ENCODE results near the gene SLC35B1.

Gene SLC35B1, protein sequence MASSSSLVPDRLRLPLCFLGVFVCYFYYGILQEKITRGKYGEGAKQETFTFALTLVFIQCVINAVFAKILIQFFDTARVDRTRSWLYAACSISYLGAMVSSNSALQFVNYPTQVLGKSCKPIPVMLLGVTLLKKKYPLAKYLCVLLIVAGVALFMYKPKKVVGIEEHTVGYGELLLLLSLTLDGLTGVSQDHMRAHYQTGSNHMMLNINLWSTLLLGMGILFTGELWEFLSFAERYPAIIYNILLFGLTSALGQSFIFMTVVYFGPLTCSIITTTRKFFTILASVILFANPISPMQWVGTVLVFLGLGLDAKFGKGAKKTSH

DNA sequence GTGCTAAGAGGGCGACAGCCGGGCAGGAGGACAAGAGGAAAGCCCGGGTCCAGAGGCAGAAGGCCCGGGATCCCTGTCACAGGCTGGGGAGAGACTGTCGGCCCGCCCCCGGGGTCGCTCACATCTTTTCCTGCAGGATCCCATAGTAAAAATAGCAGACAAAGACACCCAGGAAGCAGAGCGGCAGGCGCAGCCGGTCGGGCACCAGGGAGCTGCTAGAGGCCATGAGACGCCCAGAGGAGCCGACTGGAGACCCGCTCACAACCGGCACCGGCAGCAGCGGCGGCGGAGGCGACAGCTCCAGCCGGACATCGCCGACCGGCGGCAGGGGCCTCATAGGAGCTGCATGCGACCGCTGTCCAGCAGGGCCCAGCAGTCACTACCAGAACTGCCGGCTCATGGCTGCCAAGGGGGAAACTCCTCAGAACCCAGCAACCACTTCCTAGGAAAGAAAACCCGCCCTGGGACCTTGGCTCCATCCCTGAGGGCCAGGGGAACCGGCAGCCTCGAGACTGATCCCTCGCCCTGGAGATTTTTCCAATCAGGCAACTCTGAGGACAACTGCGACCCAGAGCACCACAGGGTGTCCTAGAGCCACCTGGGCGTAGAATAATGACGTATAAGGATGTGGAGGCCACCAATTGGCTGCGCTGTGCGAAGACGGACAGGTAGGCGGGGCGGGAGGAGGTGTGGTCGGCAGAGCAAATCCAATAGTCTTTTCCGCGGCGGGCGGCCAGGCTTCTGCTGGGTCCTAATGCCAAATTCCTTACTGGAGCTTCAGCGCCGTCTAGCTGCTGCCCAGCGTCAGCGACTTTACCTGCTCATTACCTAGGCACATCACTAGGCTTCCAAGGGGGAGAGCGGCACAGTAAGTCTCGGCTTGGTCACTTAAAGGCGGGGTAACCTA is at the start of gene SLC35B1:
TSS of gene SLC35B1 (minus strand) at position 357 of the 907 bp plus-strand sequence. CDS start at position 226, 131 bp downstream.
- H3K27me3 ChIP-seq: no peaks in the 10 kb centered on the region
- peak within 1 kb of the TSS; percentile 92 to 99 (median 96) for H3K9ac ChIP-seq
- peak within 1 kb of the TSS; percentile 82 to 96 (median 93) for H3K4me2 ChIP-seq
- H3K9me3 ChIP-seq (replicated peaks in 1 of 11): no peaks in the 10 kb centered on the region
- TF ChIP-seq Cebpa-rat (IDR thresholded peaks at IDR 0.05): no peak
- peak within 1 kb of the TSS; percentile 90 to 99 (median 97) for H3K27ac ChIP-seq
- H3K36me3 ChIP-seq: peaks cover 38 to 81% (median 70%) of the 10 kb centered on the region in 11 experiments
- peaks cover 59 to 89% (median 84%) of the 10 kb centered on the region in 10 experiments for H3K4me1 ChIP-seq
- H4K20me1 ChIP-seq: peaks cover 0 to 7% (median 0%) of the 10 kb centered on the region in 11 experiments; a peak in 2 of 22 replicates
- peak within 1 kb of the TSS; percentile 84 to 98 (median 94) for H3K4me3 ChIP-seq

DNA sequence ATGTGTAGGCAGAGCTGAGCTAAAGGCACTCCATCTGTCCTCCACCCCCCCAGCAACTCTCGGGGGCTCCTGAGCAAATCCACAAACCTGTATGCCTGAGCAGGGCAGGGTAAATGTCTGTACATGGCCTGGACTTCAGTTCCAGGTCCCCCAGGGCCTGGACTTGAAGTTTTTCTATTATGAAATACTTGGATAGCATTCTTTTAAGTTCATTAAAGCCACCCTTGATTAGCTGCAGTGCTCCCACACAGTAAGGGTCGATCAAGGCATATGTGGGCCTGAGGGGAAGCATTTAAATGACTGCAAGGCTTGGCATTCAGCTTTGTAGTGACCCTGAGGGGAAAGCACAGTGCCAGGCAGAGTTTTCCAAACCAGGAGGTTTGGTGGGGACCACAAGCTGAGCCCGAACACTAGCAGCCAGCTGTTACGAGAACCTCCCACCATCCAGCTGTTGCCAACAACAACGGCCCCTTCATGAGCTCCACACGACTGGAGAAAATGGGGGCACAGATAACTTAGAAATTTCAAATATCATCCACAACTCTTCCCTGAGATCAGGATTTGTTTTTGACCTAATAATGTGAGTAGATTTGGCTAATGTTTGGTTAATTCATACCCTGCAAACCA is 49.5 kb upstream of the SLC35B1 start:
- H3K4me1 ChIP-seq: peaks cover 45 to 100% (median 94%) of the 10 kb centered on the region in 10 experiments
- H3K27ac ChIP-seq: peak overlapping the region in 9 of 11 experiments; percentile 25 to 95 (median 92); a peak in 14 of 22 replicates
- H3K27me3 ChIP-seq: no peaks in the 10 kb centered on the region
- TF ChIP-seq Cebpa-rat (IDR thresholded peaks at IDR 0.05): no peak
- no peak overlapping the region for H3K4me3 ChIP-seq
- no peaks in the 10 kb centered on the region for H3K9me3 ChIP-seq (replicated peaks in 1 of 11)
- peaks cover 0 to 56% (median 38%) of the 10 kb centered on the region in 11 experiments; a peak in 15 of 22 replicates for H4K20me1 ChIP-seq
- peak overlapping the region in 8 of 11 experiments; percentile 18 to 87 (median 80); a peak in 14 of 22 replicates for H3K4me2 ChIP-seq
- H3K9ac ChIP-seq: peak overlapping the region in 7 of 11 experiments; percentile 1 to 47 (median 4); a peak in 7 of 22 replicates
- peaks cover 8 to 86% (median 57%) of the 10 kb centered on the region in 11 experiments; a peak in 19 of 22 replicates for H3K36me3 ChIP-seq

DNA sequence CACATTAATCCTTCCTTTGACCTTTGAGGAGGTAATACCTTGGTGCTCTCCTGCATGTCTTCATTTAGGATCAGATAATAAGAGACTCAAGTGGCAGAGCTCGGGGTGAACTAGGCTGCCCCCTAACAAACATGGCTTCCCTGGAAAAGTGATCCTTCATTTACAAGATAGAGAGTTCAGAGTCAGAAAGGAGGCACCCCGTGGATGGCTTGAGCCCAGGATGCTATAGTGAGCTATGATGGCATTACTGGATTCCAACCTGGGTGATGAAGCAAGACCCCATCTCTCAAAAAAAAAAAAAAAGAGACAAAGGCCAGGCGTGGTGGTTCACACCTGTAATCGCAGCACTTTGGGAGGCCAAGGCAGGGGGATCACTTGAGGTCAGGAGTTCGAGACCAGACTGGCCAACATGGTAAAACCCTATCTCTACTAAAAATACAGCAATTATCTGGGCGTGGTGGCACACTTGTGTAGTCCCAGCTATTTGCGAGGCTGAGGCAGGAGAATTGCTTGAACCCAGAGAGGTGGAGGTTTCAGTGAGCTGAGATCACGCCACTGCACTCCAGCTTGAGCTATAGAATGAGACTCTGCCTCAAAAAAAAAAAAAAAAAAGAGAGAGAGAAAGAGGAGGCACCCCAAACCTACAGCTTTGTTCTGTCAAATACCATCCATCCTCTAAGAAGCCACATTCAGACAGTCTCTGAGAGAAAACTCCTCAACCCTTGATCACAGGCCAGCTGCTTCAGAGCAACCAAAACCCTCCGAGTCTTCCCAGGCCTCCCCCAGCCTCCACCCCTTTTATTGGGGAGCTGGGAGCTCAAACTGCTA is 48.8 kb upstream of the SLC35B1 start:
- Histone ChIP-seq H3K9me3 (replicated peaks in 1 of 11) (no peaks in the 10 kb centered on the region), H3K4me3 (no peak overlapping the region), H3K4me2 (peak overlapping the region in 9 of 11 experiments; percentile 18 to 87 (median 77); a peak in 17 of 22 replicates), H3K27me3 (no peaks in the 10 kb centered on the region), H3K27ac (peak overlapping the region in 9 of 11 experiments; percentile 25 to 95 (median 92); a peak in 14 of 22 replicates), H3K9ac (peak overlapping the region in 8 of 11 experiments; percentile 2 to 47 (median 4); a peak in 7 of 22 replicates), H3K36me3 (peaks cover 8 to 91% (median 57%) of the 10 kb centered on the region in 11 experiments; a peak in 19 of 22 replicates), H4K20me1 (peaks cover 0 to 49% (median 31%) of the 10 kb centered on the region in 11 experiments; a peak in 12 of 22 replicates), H3K4me1 (peaks cover 44 to 100% (median 94%) of the 10 kb centered on the region in 10 experiments)
- TF ChIP-seq Cebpa-rat (IDR thresholded peaks at IDR 0.05): no peak

DNA sequence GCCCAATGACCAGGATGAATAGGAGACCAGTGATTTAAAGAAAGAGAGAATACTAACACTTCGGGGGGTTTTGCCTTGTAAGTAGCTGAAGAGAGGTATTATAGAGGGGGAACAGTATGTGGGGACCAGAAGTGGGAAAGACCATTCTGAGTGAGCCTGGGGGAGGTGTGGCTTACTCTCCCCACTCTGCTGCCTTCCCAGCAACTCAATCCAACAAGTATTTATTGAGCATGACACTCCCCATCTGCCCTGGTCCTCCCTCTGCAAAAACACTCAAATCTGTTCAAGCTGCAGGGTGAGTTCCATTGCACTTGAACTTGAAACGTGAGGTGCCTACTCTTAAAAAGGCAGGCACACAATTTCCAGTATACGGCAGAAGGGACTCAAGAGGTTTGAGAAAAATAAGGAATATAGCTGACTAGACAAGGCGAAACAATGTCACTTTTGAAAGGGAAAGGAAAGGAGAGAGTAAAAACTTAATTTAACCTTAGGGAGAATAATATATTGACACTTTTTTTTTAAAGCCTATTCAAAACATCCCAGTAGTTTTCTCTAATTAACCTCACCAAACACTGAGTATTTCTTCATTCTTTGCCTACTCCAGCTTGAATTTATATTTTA is 48.0 kb upstream of the SLC35B1 start:
- no peaks in the 10 kb centered on the region for H3K27me3 ChIP-seq
- H3K27ac ChIP-seq: peak overlapping the region in 10 of 11 experiments; percentile 10 to 95 (median 92); a peak in 18 of 22 replicates
- H3K9ac ChIP-seq: peak overlapping the region in 7 of 11 experiments; percentile 2 to 84 (median 76); a peak in 7 of 22 replicates
- H3K4me2 ChIP-seq: peak overlapping the region in 10 of 11 experiments; percentile 65 to 87 (median 78); a peak in 19 of 22 replicates
- no peaks in the 10 kb centered on the region for H3K9me3 ChIP-seq (replicated peaks in 1 of 11)
- no peak for TF ChIP-seq Cebpa-rat (IDR thresholded peaks at IDR 0.05)
- peaks cover 0 to 41% (median 23%) of the 10 kb centered on the region in 11 experiments; a peak in 11 of 22 replicates for H4K20me1 ChIP-seq
- H3K4me3 ChIP-seq: no peak overlapping the region
- H3K36me3 ChIP-seq: peaks cover 8 to 91% (median 61%) of the 10 kb centered on the region in 11 experiments; a peak in 19 of 22 replicates
- peaks cover 36 to 100% (median 94%) of the 10 kb centered on the region in 10 experiments for H3K4me1 ChIP-seq

DNA sequence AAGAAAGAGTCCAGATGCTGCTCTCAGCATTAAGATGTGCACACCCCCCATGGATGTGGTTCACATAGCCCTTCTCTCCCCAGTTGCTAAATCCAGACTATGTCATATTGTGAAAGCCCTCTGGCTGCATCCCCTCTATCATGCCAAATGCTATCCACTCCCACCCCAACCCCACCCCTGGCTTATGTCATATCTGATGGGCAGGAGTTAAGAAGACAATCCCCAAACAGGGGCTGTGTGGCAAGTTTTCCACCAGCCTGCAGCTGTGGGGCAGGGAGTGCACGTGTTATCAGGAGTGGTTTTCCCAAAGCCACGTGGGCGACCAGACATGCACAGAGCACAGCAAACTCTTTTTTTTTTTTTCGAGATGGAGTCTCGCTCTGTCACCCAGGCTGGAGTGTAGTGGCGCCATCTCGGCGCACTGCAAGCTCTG is 46.2 kb upstream of the SLC35B1 start:
- peak in 8 of 11 experiments; percentile 53 to 92 (median 84); a peak in 13 of 22 replicates for TF ChIP-seq Cebpa-rat (IDR thresholded peaks at IDR 0.05)
- H3K27ac ChIP-seq: peak overlapping the region in 10 of 11 experiments; percentile 38 to 95 (median 92); a peak in 19 of 22 replicates
- peak overlapping the region; percentile 65 to 87 (median 80) for H3K4me2 ChIP-seq
- H4K20me1 ChIP-seq: peaks cover 0 to 23% (median 5%) of the 10 kb centered on the region in 11 experiments; a peak in 10 of 22 replicates
- H3K4me1 ChIP-seq: peaks cover 39 to 90% (median 85%) of the 10 kb centered on the region in 10 experiments
- peaks cover 8 to 77% (median 44%) of the 10 kb centered on the region in 11 experiments; a peak in 19 of 22 replicates for H3K36me3 ChIP-seq
- H3K4me3 ChIP-seq: 0 out of 20 replicates have a peak overlapping the region, but pooled peaks of 2 of the 10 experiments have one; percentile 3 to 4
- no peaks in the 10 kb centered on the region for H3K27me3 ChIP-seq
- no peaks in the 10 kb centered on the region for H3K9me3 ChIP-seq (replicated peaks in 1 of 11)
- peak overlapping the region in 9 of 11 experiments; percentile 64 to 84 (median 76); a peak in 18 of 22 replicates for H3K9ac ChIP-seq

DNA sequence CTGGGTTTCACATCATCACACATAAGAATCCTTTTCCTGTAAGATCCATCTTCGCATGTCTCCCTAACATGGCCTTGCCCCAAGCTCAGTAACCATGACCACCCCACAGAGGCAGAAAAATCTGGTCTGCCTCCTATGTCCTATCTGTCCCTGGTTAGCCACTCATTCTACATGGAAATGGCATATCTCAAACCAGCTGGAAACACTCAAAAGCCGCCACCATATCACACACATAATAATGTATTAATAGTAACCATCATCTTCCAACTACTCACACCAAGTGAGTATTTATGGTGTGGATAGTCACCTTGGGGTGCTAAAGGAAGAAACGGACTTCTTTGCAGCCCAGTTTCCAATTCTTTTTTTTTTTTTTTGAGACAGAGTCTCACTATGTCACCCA is 44.7 kb upstream of the SLC35B1 start:
- Histone ChIP-seq H3K27ac (peak overlapping the region in 9 of 11 experiments; percentile 62 to 95 (median 91); a peak in 18 of 22 replicates), H3K4me2 (peak overlapping the region; percentile 65 to 87 (median 80))

More for the DNA sequence above, 44.7 kb upstream of the SLC35B1 start:
- Histone ChIP-seq H3K4me1 (peaks cover 53 to 91% (median 89%) of the 10 kb centered on the region in 10 experiments), H4K20me1 (peaks cover 0 to 12% (median 0%) of the 10 kb centered on the region in 11 experiments; a peak in 7 of 22 replicates), H3K4me3 (peak overlapping the region in 1 of 10 experiments; percentile 16; a peak in 1 of 20 replicates), H3K9ac (peak overlapping the region in 9 of 11 experiments; percentile 38 to 84 (median 74); a peak in 17 of 22 replicates), H3K9me3 (replicated peaks in 1 of 11) (no peaks in the 10 kb centered on the region), H3K27me3 (no peaks in the 10 kb centered on the region), H3K36me3 (peaks cover 4 to 69% (median 37%) of the 10 kb centered on the region in 11 experiments; a peak in 19 of 22 replicates)
- no peak for TF ChIP-seq Cebpa-rat (IDR thresholded peaks at IDR 0.05)

Measured in BLaER1 treated with 17β-estradiol and CSF1 and Interleukin-3, amounts not matched to agents 10 nM and 100 nM (cell line).